ENCODE measurements around the gene SLC24A4.

Gene SLC24A4

DNA sequence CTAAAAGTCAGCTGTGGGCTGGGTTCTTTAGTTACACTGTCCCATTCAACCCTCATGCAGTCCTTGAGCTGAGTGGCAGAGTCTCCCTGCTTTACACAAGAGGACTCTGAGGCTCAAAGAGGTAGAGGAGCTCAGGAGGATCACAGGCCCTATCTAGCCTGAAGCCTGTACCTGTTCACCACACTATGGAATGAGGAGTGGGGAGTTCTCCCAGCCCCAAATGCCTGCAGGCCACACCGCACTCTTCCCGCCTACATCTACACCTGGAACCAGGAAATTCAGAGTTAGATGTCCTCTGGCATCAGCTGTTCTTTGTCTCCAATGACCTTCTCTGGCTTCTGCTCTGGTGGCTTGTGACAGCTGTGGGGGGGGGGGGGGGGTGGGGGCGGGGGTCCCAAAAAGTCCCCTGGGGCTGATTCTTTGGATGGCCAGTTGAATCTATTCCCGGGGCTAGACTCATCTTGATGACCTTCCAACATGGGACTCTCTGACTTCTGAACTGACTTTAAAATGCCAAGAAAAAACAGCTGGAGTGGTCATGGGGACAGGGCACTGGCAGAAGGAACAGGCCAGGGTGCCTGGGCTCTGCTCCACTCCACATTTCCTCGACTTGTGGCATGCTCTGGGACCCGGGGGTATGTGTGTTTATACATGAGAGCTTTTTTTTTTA is 221.2 kb downstream of the SLC24A4 start:
- DNase-seq (ENCODE audit: low read depth) = no peak

DNA sequence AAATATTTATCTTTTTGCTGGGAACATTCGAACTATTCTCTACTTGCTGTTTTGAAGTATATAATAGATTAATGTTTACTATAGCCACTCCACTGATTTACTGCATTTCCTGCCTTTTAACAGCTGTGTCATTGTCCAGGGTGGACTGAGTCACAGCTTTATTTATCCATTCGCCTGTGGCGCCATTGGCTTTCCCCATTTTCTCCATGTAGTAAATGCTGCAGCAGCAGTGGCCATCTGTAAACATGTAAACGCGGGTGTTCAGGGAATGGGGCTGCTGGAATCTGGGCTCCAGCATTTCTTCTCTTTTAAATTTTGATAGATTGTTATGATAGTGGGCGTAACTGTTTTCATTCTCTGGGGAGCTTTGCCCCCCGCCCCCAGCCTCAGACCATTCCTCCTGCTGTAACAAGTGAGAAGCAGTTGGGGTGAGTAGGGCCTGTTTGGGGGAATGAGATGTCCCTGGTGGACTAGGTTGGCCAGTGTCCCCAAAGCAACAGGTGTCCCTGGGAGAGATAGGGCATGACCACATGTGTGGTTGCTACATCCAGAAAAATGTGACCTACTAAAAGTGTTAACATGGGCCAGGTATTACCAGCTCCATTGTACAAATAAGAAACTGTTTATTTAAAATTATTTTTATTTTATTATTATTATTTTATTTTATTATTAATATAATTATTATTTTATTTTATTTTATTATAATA is 223.5 kb downstream of the SLC24A4 start:
- no peak for DNase-seq (ENCODE audit: low read depth)

DNA sequence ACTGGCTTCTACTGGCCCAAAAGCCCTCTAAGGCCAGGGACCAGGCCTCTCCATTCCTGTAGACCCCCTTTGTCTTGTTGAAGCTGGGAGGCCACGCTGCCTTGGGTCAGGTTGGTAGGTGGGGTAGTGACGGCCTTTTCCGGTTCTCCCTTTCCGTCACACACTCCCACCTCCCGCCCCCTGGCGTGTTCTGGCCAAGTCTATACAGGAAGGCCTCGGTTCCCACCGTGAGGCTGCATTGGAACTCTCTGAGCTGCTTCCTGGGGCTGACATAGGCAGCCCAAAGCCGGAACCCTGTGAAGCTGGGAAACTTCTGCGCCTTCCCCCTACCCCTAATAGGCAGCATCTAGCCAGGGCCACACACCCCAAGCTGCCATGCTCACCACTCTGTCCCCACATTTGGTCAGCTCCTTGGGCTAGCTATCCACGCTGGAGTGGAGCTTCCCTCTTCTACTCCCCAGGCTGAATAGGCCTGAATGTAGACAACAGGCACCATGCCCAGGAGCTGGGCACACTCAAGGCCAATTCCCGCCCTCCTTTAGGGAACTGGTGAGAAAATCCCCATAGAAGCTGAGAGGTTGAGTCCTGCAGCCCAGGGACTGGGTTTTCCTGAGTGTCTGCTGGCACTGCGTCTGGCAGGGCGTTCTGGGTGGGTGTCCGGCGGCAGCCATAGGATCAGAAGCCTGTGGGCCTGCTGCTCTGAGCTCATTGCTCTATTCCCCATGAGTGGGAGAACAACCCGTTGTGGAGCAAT is 226.3 kb downstream of the SLC24A4 start:
- no peak for DNase-seq (ENCODE audit: low read depth)

DNA sequence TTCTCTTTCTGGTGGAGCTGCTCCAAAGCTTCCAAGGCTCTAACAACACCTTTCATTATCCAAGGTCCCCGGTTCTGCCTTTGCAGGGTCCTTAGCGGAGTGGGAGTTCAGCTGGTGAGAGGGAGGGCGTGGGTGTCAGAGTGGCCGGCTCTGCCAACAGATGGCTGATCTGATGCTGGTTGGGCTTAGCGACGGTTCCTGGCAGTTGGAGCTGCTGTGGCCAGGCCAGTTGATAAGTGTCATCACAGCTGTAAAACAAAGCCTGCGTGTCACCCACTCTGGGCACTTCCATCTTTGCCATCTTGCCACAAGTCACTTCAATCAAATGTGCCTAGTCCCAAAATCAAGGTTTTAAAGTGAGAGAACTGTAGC is 226.9 kb downstream of the SLC24A4 start:
- DNase-seq (ENCODE audit: low read depth) = no peak
